ENCODE measurements around the gene NINJ2.

- TF ChIP-seq CTCF (IDR thresholded peaks at IDR 0.05): no peak
- TF ChIP-seq POLR2A (IDR thresholded peaks at IDR 0.05): no peak
Measured at GRCh38 chr12:534216-534615, 129.0 kb downstream of the NINJ2 start.
